Measurements from ENCODE around the gene C19orf38.
"Not testable (repeated sequence)": the region's sequence is repeated elsewhere in the genome, so short reads cannot be mapped to it uniquely, and the experiment has no call there.

C19orf38 gene

DNA sequence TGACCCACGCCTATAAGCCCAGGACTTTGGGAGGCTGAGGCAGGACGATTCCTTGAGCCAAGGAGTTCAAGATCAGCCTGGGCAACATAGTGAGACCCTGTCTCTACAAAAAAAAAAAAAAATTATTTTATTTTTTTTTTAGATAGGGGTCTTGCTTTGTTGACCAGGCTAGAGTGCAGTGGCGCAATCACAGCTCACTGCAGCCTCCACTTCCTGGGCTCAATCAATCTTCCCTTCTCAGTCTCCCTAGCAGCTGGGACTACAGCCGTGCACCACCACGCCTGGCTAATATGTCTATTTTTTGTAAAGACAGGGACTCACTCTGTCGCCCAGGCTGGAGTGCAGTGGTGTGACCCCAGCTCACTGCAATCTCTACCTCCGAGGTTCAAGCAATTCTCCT is 4.7 kb downstream of the C19orf38 start:
- H3K27me3 ChIP-seq (ENCODE audit: control insufficient read depth in 1 of 2, insufficient read depth in 2 of 2, low read length in 2 of 2): peaks cover 0 to 5% of the 10 kb centered on the region in 2 donors

DNA sequence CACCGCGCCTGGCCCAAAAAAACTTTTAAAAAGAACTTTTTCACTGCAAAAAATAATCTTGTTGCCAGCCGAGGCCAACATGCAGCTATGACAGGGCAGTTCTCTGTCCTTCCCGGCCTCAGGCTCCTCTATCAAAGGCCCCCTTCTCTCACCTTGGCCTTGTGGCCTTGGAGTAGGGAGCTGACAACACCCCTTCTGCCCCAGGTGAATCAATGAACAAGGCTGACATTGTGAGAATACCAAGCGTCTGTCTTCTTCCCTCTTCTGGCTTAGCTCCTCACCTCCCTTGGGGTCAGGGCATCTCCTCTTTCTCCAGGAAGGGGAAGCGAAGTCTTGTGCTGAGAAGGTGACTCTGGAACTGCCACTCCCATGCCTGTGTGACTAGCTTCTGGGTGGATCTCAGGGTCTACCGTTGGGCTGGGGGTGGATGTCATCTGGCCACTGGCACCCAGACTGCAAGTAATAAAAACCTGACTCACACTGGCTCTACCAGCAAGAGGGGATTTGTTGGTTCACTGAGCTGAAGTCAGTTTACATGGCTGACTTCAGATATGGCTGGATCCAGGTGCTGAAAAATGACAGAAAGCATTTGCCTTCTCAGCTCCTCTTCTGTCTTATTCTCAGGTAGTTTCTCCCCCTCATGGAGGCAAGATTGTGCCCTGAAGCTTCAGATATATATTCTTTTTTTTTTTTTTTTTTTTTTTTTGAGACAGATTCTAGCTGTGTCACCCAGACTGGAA is 6.3 kb downstream of the C19orf38 start:
- H3K27ac ChIP-seq (ENCODE audit: low read length): no peak overlapping the region
- no peaks in the 10 kb centered on the region for H3K9me3 ChIP-seq (ENCODE audit: control insufficient read depth in 2 of 2, low read length in 2 of 2)
- no peak overlapping the region for H3K4me3 ChIP-seq (ENCODE audit: low read length in 2 of 2)
- no peak overlapping the region for H3K9ac ChIP-seq (ENCODE audit: low read length in 2 of 2)
- H3K4me1 ChIP-seq (ENCODE audit: control insufficient read depth, insufficient read depth, low read length): no peaks in the 10 kb centered on the region
- H3K27me3 ChIP-seq (ENCODE audit: control insufficient read depth in 1 of 2, insufficient read depth in 2 of 2, low read length in 2 of 2): peaks cover 0 to 3% of the 10 kb centered on the region in 2 donors
- H3K36me3 ChIP-seq (ENCODE audit: control insufficient read depth in 2 of 2, insufficient read depth in 2 of 2, low read length in 2 of 2): no peaks in the 10 kb centered on the region

More for the DNA sequence above, 4.7 kb downstream of the C19orf38 start:
- no peaks in the 10 kb centered on the region for H3K36me3 ChIP-seq (ENCODE audit: control insufficient read depth in 2 of 2, insufficient read depth in 2 of 2, low read length in 2 of 2)
- H3K9me3 ChIP-seq (ENCODE audit: control insufficient read depth in 2 of 2, low read length in 2 of 2): no peaks in the 10 kb centered on the region
- no peak overlapping the region for H3K4me3 ChIP-seq (ENCODE audit: low read length in 2 of 2)
- H3K9ac ChIP-seq (ENCODE audit: low read length in 2 of 2): no peak overlapping the region
- H3K27ac ChIP-seq (ENCODE audit: low read length): no peak overlapping the region
- H3K4me1 ChIP-seq (ENCODE audit: control insufficient read depth, insufficient read depth, low read length): no peaks in the 10 kb centered on the region

DNA sequence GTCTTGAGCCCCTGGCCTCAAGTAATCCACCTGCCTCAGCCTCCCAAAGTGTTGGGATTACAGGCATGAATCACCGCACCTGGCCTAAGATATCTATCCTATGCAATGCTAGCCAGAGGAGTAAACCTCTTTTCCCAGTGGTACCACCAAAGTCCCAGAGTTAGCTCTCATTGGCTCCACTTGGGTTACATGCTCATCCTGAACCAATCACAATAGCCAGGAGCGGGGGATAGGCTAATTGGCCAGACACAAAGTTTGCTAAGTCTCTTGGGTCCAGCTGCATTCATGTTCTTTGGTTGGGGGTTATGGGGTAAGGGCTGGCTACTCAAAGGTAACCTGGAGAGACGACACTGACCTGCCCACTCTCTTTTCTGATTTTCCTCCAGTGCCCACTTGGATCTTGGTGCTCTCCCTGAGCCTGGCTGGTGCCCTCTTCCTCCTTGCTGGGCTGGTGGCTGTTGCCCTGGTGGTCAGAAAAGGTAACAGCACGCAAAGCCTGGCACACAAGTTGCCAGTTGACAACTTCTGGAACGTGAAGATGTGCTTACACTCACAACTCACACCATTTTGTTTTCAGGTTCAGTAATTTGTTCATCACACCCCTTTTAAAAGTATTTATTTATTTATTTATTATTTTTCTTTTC is 7.8 kb downstream of the C19orf38 start:
- Histone ChIP-seq H3K9me3 (ENCODE audit: control insufficient read depth in 2 of 2, low read length in 2 of 2) (no peaks in the 10 kb centered on the region), H3K4me1 (ENCODE audit: control insufficient read depth, insufficient read depth, low read length) (no peaks in the 10 kb centered on the region), H3K36me3 (ENCODE audit: control insufficient read depth in 2 of 2, insufficient read depth in 2 of 2, low read length in 2 of 2) (no peaks in the 10 kb centered on the region), H3K9ac (ENCODE audit: low read length in 2 of 2) (no peak overlapping the region), H3K27me3 (ENCODE audit: control insufficient read depth in 1 of 2, insufficient read depth in 2 of 2, low read length in 2 of 2) (no peaks in the 10 kb centered on the region), H3K27ac (ENCODE audit: low read length) (no peak overlapping the region), H3K4me3 (ENCODE audit: low read length in 2 of 2) (no peak overlapping the region)

DNA sequence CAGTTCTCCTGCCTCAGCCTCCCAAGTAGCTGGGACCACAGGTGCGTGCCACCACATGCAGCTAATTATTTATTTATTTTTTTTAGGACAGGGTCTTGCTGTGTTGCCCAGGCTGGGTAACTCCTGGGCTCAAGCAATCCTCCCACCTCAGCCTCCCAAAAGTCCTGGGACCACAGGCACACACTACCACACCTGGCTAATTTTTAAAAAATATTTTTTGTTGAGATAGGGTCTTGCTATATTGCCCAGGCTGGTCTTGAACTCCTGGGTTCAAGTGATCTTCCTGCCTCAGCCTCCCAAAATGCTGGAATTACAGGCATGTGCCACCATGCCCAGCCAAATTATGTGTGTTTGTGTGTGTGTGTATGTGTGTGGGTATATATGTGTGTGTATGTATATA is 8.7 kb downstream of the C19orf38 start:
- H3K36me3 ChIP-seq (ENCODE audit: control insufficient read depth in 2 of 2, insufficient read depth in 2 of 2, low read length in 2 of 2); H3K4me3 ChIP-seq (ENCODE audit: low read length in 2 of 2); H3K9ac ChIP-seq (ENCODE audit: low read length in 2 of 2); H3K4me1 ChIP-seq (ENCODE audit: control insufficient read depth, insufficient read depth, low read length); H3K27me3 ChIP-seq (ENCODE audit: control insufficient read depth in 1 of 2, insufficient read depth in 2 of 2, low read length in 2 of 2); H3K27ac ChIP-seq (ENCODE audit: low read length); H3K9me3 ChIP-seq (ENCODE audit: control insufficient read depth in 2 of 2, low read length in 2 of 2): not testable (repeated sequence)

DNA sequence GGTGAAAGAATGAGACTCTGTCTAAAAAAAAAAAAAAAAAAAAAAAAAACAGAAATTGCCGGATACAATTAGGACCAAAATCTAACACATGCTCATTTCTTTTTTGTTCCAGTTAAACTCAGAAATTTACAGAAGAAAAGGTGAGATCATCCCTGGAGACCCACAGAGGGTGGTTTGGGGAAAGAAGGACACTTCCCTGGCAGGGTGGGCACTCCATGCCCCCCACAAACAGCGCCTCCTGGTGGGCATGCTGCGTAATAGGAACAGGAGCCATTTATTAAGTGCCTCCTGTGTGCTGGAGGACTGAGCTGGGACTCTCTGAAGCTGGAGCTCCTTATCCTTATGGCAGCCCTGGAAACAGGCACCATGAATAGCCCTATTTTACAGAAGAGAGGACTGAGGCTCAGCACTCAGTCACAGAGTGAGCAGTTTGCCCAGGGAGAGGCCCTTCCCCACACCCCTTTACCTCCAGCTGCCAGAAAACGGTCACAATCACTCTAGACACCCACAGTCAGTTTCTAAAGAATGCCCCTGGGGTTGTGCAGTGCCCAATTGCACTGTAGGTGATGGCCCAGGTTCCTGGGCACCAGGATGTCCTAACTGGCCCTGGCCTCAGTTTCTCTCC is 10.1 kb downstream of the C19orf38 start:
- Histone ChIP-seq H3K9ac (ENCODE audit: low read length in 2 of 2) (no peak overlapping the region), H3K27me3 (ENCODE audit: control insufficient read depth in 1 of 2, insufficient read depth in 2 of 2, low read length in 2 of 2) (no peaks in the 10 kb centered on the region), H3K27ac (ENCODE audit: low read length) (no peak overlapping the region), H3K36me3 (ENCODE audit: control insufficient read depth in 2 of 2, insufficient read depth in 2 of 2, low read length in 2 of 2) (no peaks in the 10 kb centered on the region), H3K9me3 (ENCODE audit: control insufficient read depth in 2 of 2, low read length in 2 of 2) (no peaks in the 10 kb centered on the region), H3K4me1 (ENCODE audit: control insufficient read depth, insufficient read depth, low read length) (no peaks in the 10 kb centered on the region), H3K4me3 (ENCODE audit: low read length in 2 of 2) (no peak overlapping the region)

DNA sequence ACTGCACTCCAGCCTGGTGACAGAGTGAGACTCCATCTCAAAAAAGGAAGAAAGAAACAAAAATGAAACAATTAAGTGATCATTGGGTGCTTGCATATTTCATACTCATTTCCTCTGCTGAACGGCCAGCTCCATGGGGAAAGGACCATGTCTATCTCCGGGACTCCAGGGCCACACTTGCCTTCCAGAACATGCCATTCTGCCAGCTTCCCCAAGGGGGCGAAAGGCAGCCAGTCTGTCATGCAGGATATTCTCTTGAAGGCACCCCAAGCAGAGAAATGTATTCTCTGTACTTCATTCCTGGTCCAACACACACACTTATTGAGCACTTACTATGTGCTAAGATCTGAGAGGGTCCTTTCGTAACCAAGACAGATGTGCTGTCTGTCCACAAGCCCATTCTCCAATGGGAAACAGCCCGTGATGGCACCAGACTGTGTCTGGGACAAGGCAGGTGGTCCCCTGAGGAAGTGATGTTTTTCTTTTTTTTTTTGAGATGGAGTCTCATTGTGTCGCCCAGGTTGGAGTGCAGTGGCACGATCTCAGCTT is 13.0 kb downstream of the C19orf38 start:
- H3K4me3 ChIP-seq (ENCODE audit: low read length in 2 of 2): no peak overlapping the region
- no peaks in the 10 kb centered on the region for H3K27me3 ChIP-seq (ENCODE audit: control insufficient read depth in 1 of 2, insufficient read depth in 2 of 2, low read length in 2 of 2)
- no peaks in the 10 kb centered on the region for H3K36me3 ChIP-seq (ENCODE audit: control insufficient read depth in 2 of 2, insufficient read depth in 2 of 2, low read length in 2 of 2)
- H3K27ac ChIP-seq (ENCODE audit: low read length): no peak overlapping the region
- H3K4me1 ChIP-seq (ENCODE audit: control insufficient read depth, insufficient read depth, low read length): peaks cover 7% of the 10 kb centered on the region
- no peaks in the 10 kb centered on the region for H3K9me3 ChIP-seq (ENCODE audit: control insufficient read depth in 2 of 2, low read length in 2 of 2)
- H3K9ac ChIP-seq (ENCODE audit: low read length in 2 of 2): no peak overlapping the region

DNA sequence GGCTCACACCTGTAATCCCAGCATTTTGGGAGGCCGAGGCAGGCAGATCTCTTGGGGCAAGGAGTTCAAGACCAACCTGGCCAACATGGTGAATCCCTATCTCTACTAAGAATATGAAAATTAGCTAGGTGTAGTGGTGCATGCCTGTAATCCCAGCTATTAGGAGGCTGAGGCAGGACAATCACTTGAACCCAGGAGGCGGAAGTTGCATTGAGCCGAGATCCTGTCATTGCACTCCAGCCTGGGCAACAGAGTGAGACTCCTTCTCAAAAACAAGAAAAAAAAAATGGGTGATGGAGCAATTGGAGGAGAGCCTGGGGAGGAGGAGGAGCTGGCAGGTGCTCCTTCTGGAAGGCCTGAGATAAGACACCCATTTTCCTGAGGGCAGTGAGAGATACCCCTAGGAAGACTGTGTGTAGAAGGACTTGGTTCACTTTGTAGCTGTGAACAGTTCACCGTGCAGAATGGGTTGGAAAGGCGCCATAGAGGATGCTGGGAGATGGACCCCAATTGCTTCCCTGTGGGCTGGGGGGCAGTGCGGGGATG is 14.4 kb downstream of the C19orf38 start:
- H3K4me3 ChIP-seq (ENCODE audit: low read length in 2 of 2): no peak overlapping the region
- no peak overlapping the region for H3K27ac ChIP-seq (ENCODE audit: low read length)
- no peaks in the 10 kb centered on the region for H3K36me3 ChIP-seq (ENCODE audit: control insufficient read depth in 2 of 2, insufficient read depth in 2 of 2, low read length in 2 of 2)
- peaks cover 7% of the 10 kb centered on the region for H3K4me1 ChIP-seq (ENCODE audit: control insufficient read depth, insufficient read depth, low read length)
- H3K9ac ChIP-seq (ENCODE audit: low read length in 2 of 2): no peak overlapping the region
- no peaks in the 10 kb centered on the region for H3K9me3 ChIP-seq (ENCODE audit: control insufficient read depth in 2 of 2, low read length in 2 of 2)
- no peaks in the 10 kb centered on the region for H3K27me3 ChIP-seq (ENCODE audit: control insufficient read depth in 1 of 2, insufficient read depth in 2 of 2, low read length in 2 of 2)

DNA sequence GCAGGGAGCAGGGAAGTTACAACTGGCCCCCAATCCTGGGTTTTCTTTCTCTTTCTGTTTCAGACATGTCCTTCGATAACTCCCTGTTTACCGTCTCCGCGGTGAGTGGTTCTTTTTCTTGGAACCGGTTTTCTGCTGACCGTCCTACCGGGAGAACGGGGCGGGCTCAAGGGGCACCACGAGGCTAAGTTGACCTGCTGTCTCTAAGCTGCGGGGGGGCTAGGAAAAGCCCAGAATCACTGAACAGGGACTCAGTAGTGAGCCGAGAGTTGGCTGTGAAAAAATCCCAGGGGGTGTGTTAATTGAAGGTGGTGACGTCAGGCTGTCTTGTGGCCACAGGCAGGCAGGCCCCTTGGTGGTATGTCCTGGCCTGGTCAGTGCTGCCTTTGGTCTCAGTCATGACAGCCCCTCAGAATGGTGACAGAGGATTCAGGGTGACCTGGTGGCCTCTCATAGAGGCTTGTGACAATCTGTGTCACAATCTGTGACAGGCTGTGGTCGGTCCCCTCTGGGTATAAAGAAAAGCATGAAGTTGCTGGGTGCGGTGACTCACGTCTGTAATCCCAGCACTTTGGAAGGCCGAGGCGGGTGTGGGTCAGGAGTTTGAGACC is 15.0 kb downstream of the C19orf38 start:
- Histone ChIP-seq H3K4me1 (ENCODE audit: control insufficient read depth, insufficient read depth, low read length) (peaks cover 7% of the 10 kb centered on the region), H3K9me3 (ENCODE audit: control insufficient read depth in 2 of 2, low read length in 2 of 2) (no peaks in the 10 kb centered on the region), H3K9ac (ENCODE audit: low read length in 2 of 2) (no peak overlapping the region), H3K4me3 (ENCODE audit: low read length in 2 of 2) (no peak overlapping the region), H3K27me3 (ENCODE audit: control insufficient read depth in 1 of 2, insufficient read depth in 2 of 2, low read length in 2 of 2) (no peaks in the 10 kb centered on the region), H3K36me3 (ENCODE audit: control insufficient read depth in 2 of 2, insufficient read depth in 2 of 2, low read length in 2 of 2) (no peaks in the 10 kb centered on the region), H3K27ac (ENCODE audit: low read length) (no peak overlapping the region)

DNA sequence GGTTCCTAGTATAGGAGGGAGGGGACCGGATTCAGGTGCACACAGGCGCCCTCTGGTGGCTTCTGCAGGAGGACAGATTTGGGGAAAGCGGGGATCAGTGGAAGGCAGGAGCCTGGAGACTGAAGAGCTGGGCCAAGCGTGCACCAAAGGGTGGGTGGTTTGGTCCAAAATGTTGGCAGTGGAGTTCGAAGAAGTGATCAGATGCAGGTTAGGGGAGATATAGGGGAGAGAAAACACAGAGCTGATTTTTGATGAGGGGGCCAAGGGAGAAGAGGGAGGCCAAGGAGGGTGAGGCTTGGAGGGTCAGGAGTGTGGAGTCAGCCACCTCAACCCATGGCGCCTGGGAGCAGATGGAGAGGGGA is 16.3 kb downstream of the C19orf38 start:
- Histone ChIP-seq H3K4me3 (ENCODE audit: low read length in 2 of 2) (peak overlapping the region in 1 of 2 donors; percentile 49), H3K9me3 (ENCODE audit: control insufficient read depth in 2 of 2, low read length in 2 of 2) (no peaks in the 10 kb centered on the region), H3K36me3 (ENCODE audit: control insufficient read depth in 2 of 2, insufficient read depth in 2 of 2, low read length in 2 of 2) (no peaks in the 10 kb centered on the region), H3K4me1 (ENCODE audit: control insufficient read depth, insufficient read depth, low read length) (peaks cover 7% of the 10 kb centered on the region), H3K27me3 (ENCODE audit: control insufficient read depth in 1 of 2, insufficient read depth in 2 of 2, low read length in 2 of 2) (no peaks in the 10 kb centered on the region), H3K9ac (ENCODE audit: low read length in 2 of 2) (peak overlapping the region; percentile 26 to 64), H3K27ac (ENCODE audit: low read length) (no peak overlapping the region)

DNA sequence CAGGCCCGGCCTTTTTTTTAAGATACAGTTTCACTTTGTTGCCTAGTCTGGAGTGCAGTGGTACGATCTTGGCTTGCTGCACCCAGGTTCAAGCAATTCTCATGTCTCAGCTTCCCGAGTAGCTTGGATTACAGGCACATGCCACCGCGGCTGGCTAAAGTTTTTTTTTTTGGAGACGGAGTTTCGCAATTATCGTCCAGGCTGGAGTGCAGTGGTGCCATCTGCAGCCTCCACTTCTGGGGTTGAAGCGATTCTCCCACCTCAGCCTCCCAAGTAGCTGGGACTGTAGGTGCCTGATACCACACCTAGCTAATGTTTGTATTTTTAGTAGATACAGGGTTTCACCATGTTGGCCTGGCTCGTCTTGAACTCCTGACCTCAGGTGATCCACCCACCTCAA is 18.3 kb downstream of the C19orf38 start:
- Histone ChIP-seq H3K27me3 (ENCODE audit: control insufficient read depth in 1 of 2, insufficient read depth in 2 of 2, low read length in 2 of 2) (no peaks in the 10 kb centered on the region), H3K27ac (ENCODE audit: low read length) (no peak overlapping the region), H3K9ac (ENCODE audit: low read length in 2 of 2) (no peak overlapping the region), H3K4me3 (ENCODE audit: low read length in 2 of 2) (no peak overlapping the region), H3K36me3 (ENCODE audit: control insufficient read depth in 2 of 2, insufficient read depth in 2 of 2, low read length in 2 of 2) (no peaks in the 10 kb centered on the region), H3K4me1 (ENCODE audit: control insufficient read depth, insufficient read depth, low read length) (peaks cover 10% of the 10 kb centered on the region), H3K9me3 (ENCODE audit: control insufficient read depth in 2 of 2, low read length in 2 of 2) (no peaks in the 10 kb centered on the region)

Data from stomach smooth muscle (tissue), 2 donors.